Ishikawa (cell line): ENCODE results near the gene SH3GL1.
A peak's percentile ranks its signal among the peaks of the same experiment; 100 is the strongest.

Experiments
- CEBPB ChIP-seq: IDR thresholded peaks from 2 replicates; pipeline ENCODE4 v1.6.1; 2012
- CREB1 ChIP-seq: IDR thresholded peaks from 2 replicates; pipeline ENCODE4 v1.6.1; 2012; ENCODE audit warnings: low read depth
- EGR1 ChIP-seq: IDR thresholded peaks from 2 replicates; pipeline ENCODE4 v1.6.1; 2012
- EP300 ChIP-seq: IDR thresholded peaks from 2 replicates; pipeline ENCODE4 v1.6.1; 2012; ENCODE audit warnings: borderline replicate concordance
- FOXM1 ChIP-seq: IDR thresholded peaks from 2 replicates; pipeline ENCODE4 v1.6.1; 2012; ENCODE audit warnings: low read depth, borderline replicate concordance
- MAX ChIP-seq: IDR thresholded peaks from 2 replicates; pipeline ENCODE4 v1.6.1; 2012
- NFIC ChIP-seq: IDR thresholded peaks from 2 replicates; pipeline ENCODE4 v1.6.1; 2012
- RAD21 ChIP-seq: IDR thresholded peaks from 2 replicates; pipeline ENCODE4 v1.6.1; 2012; ENCODE audit warnings: low read depth
- TAF1 ChIP-seq: IDR thresholded peaks from 2 replicates; pipeline ENCODE4 v1.6.1; 2012; ENCODE audit warnings: low read depth, mild to moderate bottlenecking
- TCF12 ChIP-seq: IDR thresholded peaks from 2 replicates; pipeline ENCODE4 v1.6.1; 2012; ENCODE audit warnings: low read depth
- TEAD4 ChIP-seq: IDR thresholded peaks from 2 replicates; pipeline ENCODE4 v1.6.1; 2012
- USF1 ChIP-seq: IDR thresholded peaks from 2 replicates; pipeline ENCODE4 v1.6.1; 2012
- YY1 ChIP-seq: IDR thresholded peaks from 2 replicates; pipeline ENCODE4 v1.6.1; 2012; ENCODE audit warnings: low read depth
- ZBTB7A ChIP-seq: IDR thresholded peaks from 2 replicates; pipeline ENCODE4 v1.6.1; 2012; ENCODE audit warnings: low read depth
- TF ChIP-seq, protein P1 (sequence below): IDR thresholded peaks from 2 replicates; pipeline ENCODE4 v1.6.1; 2012; ENCODE audit warnings: low read depth, mild to moderate bottlenecking

Gene SH3GL1

GRCh38 chr19:4403005-4403761 is 2.8 kb upstream of the SH3GL1 start:
- TF ChIP-seq TEAD4 (no peak), EP300 (no peak), ZBTB7A (no peak), NFIC (no peak), YY1 (no peak), CEBPB (no peak), USF1 (no peak), TCF12 (no peak), TAF1 (no peak), FOXM1 (no peak), CREB1 (no peak), EGR1 (no peak), MAX (no peak), RAD21 (no peak)
- TF ChIP-seq, protein P1, sequence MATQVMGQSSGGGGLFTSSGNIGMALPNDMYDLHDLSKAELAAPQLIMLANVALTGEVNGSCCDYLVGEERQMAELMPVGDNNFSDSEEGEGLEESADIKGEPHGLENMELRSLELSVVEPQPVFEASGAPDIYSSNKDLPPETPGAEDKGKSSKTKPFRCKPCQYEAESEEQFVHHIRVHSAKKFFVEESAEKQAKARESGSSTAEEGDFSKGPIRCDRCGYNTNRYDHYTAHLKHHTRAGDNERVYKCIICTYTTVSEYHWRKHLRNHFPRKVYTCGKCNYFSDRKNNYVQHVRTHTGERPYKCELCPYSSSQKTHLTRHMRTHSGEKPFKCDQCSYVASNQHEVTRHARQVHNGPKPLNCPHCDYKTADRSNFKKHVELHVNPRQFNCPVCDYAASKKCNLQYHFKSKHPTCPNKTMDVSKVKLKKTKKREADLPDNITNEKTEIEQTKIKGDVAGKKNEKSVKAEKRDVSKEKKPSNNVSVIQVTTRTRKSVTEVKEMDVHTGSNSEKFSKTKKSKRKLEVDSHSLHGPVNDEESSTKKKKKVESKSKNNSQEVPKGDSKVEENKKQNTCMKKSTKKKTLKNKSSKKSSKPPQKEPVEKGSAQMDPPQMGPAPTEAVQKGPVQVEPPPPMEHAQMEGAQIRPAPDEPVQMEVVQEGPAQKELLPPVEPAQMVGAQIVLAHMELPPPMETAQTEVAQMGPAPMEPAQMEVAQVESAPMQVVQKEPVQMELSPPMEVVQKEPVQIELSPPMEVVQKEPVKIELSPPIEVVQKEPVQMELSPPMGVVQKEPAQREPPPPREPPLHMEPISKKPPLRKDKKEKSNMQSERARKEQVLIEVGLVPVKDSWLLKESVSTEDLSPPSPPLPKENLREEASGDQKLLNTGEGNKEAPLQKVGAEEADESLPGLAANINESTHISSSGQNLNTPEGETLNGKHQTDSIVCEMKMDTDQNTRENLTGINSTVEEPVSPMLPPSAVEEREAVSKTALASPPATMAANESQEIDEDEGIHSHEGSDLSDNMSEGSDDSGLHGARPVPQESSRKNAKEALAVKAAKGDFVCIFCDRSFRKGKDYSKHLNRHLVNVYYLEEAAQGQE: no peak

DNA sequence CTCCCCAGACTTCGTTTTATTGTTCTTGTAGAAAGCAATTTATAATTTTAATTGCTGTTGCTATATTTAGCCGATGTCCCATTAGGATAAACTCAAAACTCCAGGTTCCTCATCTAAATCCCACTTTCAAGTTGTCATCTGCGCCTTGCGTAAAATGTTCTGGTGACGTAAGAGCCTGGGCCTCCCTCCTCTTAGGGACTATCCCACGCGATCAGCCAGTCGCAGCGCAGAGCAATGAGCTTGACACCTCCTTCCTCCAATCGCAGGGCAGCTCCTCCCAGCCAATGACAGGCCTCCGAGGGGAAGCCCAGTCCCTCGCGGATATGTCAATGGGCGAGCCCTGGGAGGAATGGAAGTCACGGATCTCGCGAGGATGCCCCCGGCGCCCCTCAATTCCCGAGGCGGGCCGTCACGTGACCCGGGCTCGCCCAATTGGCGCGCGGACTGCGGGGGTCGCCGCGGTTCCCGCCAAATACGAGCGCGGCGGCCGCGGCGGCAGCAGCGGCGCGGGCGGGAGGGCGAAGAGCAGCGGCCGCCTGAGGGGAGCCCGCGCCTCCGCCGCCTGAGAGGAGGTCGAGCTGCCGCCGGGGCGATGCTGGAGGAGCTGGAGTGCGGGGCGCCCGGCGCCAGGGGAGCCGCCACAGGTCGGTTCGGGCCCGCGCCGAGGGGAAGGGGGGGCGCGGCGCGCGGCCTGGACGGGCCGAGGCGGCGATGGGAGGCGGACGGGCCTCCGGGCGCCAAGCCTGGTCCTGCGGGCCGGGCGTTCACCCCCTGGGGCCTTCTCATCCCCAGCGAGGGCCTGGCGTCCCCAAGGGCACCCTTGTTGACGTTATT is 2.0 kb upstream of the SH3GL1 start, which contains the start of gene CHAF1A:
CHAF1A (plus strand) TSS at position 470 of the 834 bp plus-strand sequence; CDS start at position 593, 123 bp downstream.
- peak; percentile 76 for TF ChIP-seq CEBPB
- 0 out of 2 replicates have a peak, but pooled peaks have one; percentile 14 for TF ChIP-seq TCF12
- 0 out of 2 replicates have a peak, but pooled peaks have one; percentile 3 for TF ChIP-seq NFIC
- peak; percentile 88 for TF ChIP-seq CREB1
- no peak for TF ChIP-seq ZBTB7A
- peak; percentile 98 for TF ChIP-seq USF1
- TF ChIP-seq EP300: no peak
- TF ChIP-seq EGR1: no peak
- TF ChIP-seq TAF1: 0 out of 2 replicates have a peak, but pooled peaks have one; percentile 39
- no peak for TF ChIP-seq FOXM1
- peak; percentile 80 for TF ChIP-seq MAX
- TF ChIP-seq TEAD4: no peak
- no peak for TF ChIP-seq RAD21
- peak; percentile 55; the same call in 1 of the 2 replicates for TF ChIP-seq YY1
- TF ChIP-seq, protein P1: no peak

- TF ChIP-seq NFIC (no peak), CREB1 (no peak), MAX (no peak), TCF12 (no peak), EGR1 (no peak), EP300 (no peak), TAF1 (no peak), TEAD4 (no peak)
These were observed 1.4 kb upstream of the SH3GL1 start for GRCh38 chr19:4401769-4402170.

DNA sequence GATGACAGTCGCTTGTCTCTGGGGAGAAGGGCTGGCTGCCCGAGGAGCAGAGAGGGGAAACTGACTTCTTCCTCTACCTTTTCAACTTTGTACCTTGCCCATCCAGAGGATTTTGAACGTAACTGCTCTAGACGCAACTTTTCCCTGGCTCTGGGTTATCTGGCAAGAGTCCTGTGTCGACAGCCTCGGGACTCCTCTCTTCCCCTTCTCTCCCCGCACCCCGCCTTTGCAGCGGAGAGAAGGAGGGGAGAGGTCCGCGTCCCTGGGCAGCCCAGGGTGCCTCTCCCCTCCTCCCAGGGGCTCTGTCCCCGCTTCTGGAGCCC is 574 bp downstream of the SH3GL1 start:
- no peak for TF ChIP-seq MAX
- TF ChIP-seq EGR1: no peak
- no peak for TF ChIP-seq CEBPB
- no peak for TF ChIP-seq EP300
- no peak for TF ChIP-seq RAD21
- no peak for TF ChIP-seq CREB1
- TF ChIP-seq USF1: no peak
- no peak for TF ChIP-seq ZBTB7A
- TF ChIP-seq, protein P1: no peak
- no peak for TF ChIP-seq FOXM1
- TF ChIP-seq TCF12: no peak
- TF ChIP-seq TEAD4: no peak
- no peak for TF ChIP-seq TAF1
- TF ChIP-seq NFIC: no peak
